HepG2 (cell line): ENCODE data around the gene BPIFA1. TPM values are rescaled to one million over a fixed set of nuclear protein-coding genes. Genes with fewer than 3 reads are reported as not detected.

Source experiments
- HES4 ChIP-seq: sonication (generic); formaldehyde crosslinking; IDR thresholded peaks from 2 replicates; pipeline ENCODE4 v1.9.0; 2021; ENCODE audit warnings: mild to moderate bottlenecking, missing genetic modification reagents, borderline replicate concordance
- ZEB1 ChIP-seq: IDR thresholded peaks from 2 replicates; pipeline ENCODE4 v1.6.1; 2012; ENCODE audit warnings: mild to moderate bottlenecking, low read depth, inconsistent platforms; ENCODE audit not compliant: insufficient replicate concordance
- ZNF10 ChIP-seq: sonication (generic); formaldehyde crosslinking; IDR thresholded peaks from 2 replicates; pipeline ENCODE4 v1.4.0; 2020; ENCODE audit warnings: mild to moderate bottlenecking, low read depth, missing genetic modification reagents, borderline replicate concordance
- ZNF44 ChIP-seq: sonication (generic); formaldehyde crosslinking; IDR thresholded peaks from 2 replicates; pipeline ENCODE4 v1.5.1; 2020; ENCODE audit warnings: mild to moderate bottlenecking, missing genetic modification reagents
- ZSCAN20 ChIP-seq: sonication (generic); formaldehyde crosslinking; IDR thresholded peaks from 2 replicates; pipeline ENCODE4 v1.4.0; 2020; ENCODE audit warnings: missing genetic modification reagents, mild to moderate bottlenecking, borderline replicate concordance
- polyA plus RNA-seq, 8 experiments: library from polyadenylated mRNA; depleted of rRNA in 3 of 8; stranded (reverse) in 7 of 8; unstranded in 1 of 8; fragments of >200 nt; fragmentation: Illumina TruSeq in 4 of 8; extraction: Trizol in 4 of 8; gene quantifications; 2 replicates each; pipeline versions ENCODE4 v1.2.1 to v1.2.3, GENCODE V29; 2011 to 2016; ENCODE audit warnings: low read depth in 4 of 8, missing spikeins in 1 of 8, mixed read lengths in 1 of 8; ENCODE audit not compliant: insufficient read depth in 1 of 8
- total RNA-seq, 5 experiments: library from RNA; depleted of rRNA; stranded (reverse); fragments of >200 nt; fragmentation: Illumina TruSeq; extraction: Trizol; gene quantifications; 2 replicates each; pipeline ENCODE4 v1.2.3, GENCODE V29; 2016; ENCODE audit warnings: low read depth in 1 of 5
- TF ChIP-seq, protein P1 (sequence below), 2 experiments: fragments of 450-650 bp in 1 of 2; sonication (generic) in 1 of 2; formaldehyde crosslinking in 1 of 2; IDR thresholded peaks; 2 replicates each; pipeline versions ENCODE4 v1.6.1 to v1.8.0; 2016 to 2022; ENCODE audit warnings: antibody characterized with exemption in 1 of 2, mild to moderate bottlenecking in 1 of 2, missing genetic modification reagents in 1 of 2
- TF ChIP-seq, protein P2 (sequence below), 2 experiments: sonication (generic) in 1 of 2; formaldehyde crosslinking in 1 of 2; IDR thresholded peaks; 2 replicates each; pipeline versions ENCODE4 v1.5.1 to v1.6.1; 2011 to 2020; ENCODE audit warnings: borderline replicate concordance in 1 of 2, low read depth in 1 of 2, low read length in 1 of 2, mild to moderate bottlenecking in 1 of 2, missing genetic modification reagents in 1 of 2, moderate library complexity in 1 of 2
- TF ChIP-seq, protein P3 (sequence below): sonication (generic); formaldehyde crosslinking; IDR thresholded peaks from 2 replicates; pipeline ENCODE4 v1.9.0; 2022; ENCODE audit warnings: missing genetic modification reagents, mild to moderate bottlenecking, borderline replicate concordance
- TF ChIP-seq, protein P4 (sequence below): sonication (generic); formaldehyde crosslinking; IDR thresholded peaks from 2 replicates; pipeline ENCODE4 v1.4.0; 2020; ENCODE audit warnings: missing genetic modification reagents

The BPIFA1 gene
- total and polyA plus RNA-seq, 2 of the 13 experiments (the other 11 are each of a cell fraction or from before 2014, with no cell fraction given): not detected

DNA sequence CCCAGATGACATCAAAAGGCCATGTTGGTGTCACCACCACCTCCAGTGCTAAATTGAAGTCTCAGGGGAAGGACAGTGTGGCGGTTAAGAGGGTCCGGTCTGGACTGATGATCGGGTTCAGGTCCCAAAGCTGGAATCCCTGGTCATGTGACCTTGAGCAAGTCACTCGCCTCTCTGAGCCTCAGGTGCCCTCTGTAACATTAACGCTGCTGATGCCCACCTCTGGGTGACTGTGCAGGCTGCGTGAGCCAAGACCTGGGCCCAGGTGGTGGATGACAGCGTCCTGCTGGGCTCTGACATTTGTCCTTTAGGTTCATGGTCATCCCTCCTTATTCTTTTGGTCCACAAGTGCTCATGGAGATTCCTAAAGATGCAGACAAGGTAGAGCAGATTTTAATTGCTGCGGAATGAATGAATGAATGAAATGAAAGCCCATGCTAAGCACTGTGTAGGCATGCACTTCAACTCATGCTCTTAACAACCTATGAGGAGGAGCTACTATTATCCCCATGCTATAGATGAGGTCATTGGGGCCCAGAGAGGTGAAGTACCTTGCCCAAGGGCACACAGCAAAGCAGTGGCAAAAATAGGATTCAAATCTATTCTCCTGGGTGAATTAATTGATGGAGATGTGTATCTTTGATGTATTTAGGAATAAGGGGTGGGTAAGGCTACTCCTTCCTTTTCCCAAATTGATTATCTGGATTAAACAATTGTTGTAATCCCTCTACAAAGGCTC is 46.6 kb downstream of the BPIFA1 start (continued):
- TF ChIP-seq, protein P1, sequence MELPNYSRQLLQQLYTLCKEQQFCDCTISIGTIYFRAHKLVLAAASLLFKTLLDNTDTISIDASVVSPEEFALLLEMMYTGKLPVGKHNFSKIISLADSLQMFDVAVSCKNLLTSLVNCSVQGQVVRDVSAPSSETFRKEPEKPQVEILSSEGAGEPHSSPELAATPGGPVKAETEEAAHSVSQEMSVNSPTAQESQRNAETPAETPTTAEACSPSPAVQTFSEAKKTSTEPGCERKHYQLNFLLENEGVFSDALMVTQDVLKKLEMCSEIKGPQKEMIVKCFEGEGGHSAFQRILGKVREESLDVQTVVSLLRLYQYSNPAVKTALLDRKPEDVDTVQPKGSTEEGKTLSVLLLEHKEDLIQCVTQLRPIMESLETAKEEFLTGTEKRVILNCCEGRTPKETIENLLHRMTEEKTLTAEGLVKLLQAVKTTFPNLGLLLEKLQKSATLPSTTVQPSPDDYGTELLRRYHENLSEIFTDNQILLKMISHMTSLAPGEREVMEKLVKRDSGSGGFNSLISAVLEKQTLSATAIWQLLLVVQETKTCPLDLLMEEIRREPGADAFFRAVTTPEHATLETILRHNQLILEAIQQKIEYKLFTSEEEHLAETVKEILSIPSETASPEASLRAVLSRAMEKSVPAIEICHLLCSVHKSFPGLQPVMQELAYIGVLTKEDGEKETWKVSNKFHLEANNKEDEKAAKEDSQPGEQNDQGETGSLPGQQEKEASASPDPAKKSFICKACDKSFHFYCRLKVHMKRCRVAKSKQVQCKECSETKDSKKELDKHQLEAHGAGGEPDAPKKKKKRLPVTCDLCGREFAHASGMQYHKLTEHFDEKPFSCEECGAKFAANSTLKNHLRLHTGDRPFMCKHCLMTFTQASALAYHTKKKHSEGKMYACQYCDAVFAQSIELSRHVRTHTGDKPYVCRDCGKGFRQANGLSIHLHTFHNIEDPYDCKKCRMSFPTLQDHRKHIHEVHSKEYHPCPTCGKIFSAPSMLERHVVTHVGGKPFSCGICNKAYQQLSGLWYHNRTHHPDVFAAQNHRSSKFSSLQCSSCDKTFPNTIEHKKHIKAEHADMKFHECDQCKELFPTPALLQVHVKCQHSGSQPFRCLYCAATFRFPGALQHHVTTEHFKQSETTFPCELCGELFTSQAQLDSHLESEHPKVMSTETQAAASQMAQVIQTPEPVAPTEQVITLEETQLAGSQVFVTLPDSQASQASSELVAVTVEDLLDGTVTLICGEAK (IDR thresholded peaks at IDR 0.05): no peak
- TF ChIP-seq, protein P1 (CRISPR knock-in tag; IDR thresholded peaks at IDR 0.05): 0 out of 2 replicates have a peak, but pooled peaks have one; percentile 17
- no peak for TF ChIP-seq ZSCAN20 (CRISPR knock-in tag)
- no peak for TF ChIP-seq ZEB1
- TF ChIP-seq, protein P2, sequence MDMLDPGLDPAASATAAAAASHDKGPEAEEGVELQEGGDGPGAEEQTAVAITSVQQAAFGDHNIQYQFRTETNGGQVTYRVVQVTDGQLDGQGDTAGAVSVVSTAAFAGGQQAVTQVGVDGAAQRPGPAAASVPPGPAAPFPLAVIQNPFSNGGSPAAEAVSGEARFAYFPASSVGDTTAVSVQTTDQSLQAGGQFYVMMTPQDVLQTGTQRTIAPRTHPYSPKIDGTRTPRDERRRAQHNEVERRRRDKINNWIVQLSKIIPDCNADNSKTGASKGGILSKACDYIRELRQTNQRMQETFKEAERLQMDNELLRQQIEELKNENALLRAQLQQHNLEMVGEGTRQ (IDR thresholded peaks at IDR 0.05; ENCODE audit: low read depth, low read length): peak; percentile 19; the same call in 1 of the 2 replicates
- TF ChIP-seq, protein P2 (CRISPR knock-in tag; IDR thresholded peaks at IDR 0.05; ENCODE audit: borderline replicate concordance): no peak
- TF ChIP-seq ZNF10: no peak
- TF ChIP-seq ZNF44 (CRISPR knock-in tag): 0 out of 2 replicates have a peak, but pooled peaks have one; percentile 19
- TF ChIP-seq HES4 (CRISPR knock-in tag): 0 out of 2 replicates have a peak, but pooled peaks have one; percentile 28
- TF ChIP-seq, protein P3, sequence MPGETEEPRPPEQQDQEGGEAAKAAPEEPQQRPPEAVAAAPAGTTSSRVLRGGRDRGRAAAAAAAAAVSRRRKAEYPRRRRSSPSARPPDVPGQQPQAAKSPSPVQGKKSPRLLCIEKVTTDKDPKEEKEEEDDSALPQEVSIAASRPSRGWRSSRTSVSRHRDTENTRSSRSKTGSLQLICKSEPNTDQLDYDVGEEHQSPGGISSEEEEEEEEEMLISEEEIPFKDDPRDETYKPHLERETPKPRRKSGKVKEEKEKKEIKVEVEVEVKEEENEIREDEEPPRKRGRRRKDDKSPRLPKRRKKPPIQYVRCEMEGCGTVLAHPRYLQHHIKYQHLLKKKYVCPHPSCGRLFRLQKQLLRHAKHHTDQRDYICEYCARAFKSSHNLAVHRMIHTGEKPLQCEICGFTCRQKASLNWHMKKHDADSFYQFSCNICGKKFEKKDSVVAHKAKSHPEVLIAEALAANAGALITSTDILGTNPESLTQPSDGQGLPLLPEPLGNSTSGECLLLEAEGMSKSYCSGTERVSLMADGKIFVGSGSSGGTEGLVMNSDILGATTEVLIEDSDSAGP (CRISPR knock-in tag): 0 out of 2 replicates have a peak, but pooled peaks have one; percentile 26
- TF ChIP-seq, protein P4, sequence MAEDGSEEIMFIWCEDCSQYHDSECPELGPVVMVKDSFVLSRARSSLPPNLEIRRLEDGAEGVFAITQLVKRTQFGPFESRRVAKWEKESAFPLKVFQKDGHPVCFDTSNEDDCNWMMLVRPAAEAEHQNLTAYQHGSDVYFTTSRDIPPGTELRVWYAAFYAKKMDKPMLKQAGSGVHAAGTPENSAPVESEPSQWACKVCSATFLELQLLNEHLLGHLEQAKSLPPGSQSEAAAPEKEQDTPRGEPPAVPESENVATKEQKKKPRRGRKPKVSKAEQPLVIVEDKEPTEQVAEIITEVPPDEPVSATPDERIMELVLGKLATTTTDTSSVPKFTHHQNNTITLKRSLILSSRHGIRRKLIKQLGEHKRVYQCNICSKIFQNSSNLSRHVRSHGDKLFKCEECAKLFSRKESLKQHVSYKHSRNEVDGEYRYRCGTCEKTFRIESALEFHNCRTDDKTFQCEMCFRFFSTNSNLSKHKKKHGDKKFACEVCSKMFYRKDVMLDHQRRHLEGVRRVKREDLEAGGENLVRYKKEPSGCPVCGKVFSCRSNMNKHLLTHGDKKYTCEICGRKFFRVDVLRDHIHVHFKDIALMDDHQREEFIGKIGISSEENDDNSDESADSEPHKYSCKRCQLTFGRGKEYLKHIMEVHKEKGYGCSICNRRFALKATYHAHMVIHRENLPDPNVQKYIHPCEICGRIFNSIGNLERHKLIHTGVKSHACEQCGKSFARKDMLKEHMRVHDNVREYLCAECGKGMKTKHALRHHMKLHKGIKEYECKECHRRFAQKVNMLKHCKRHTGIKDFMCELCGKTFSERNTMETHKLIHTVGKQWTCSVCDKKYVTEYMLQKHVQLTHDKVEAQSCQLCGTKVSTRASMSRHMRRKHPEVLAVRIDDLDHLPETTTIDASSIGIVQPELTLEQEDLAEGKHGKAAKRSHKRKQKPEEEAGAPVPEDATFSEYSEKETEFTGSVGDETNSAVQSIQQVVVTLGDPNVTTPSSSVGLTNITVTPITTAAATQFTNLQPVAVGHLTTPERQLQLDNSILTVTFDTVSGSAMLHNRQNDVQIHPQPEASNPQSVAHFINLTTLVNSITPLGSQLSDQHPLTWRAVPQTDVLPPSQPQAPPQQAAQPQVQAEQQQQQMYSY (CRISPR knock-in tag): no peak
